ENCODE data around the gene GRIN2D.

GRIN2D gene

GRCh38 chr19:48443256-48443655 lies 49.8 kb downstream of the GRIN2D start:
- DNase-seq: peak; percentile 47

All from NCI-H2029 (cell line).